Measurements from ENCODE around the gene KIAA1328.
"Not testable (repeated sequence)": the region's sequence is repeated elsewhere in the genome, so short reads cannot be mapped to it uniquely, and the experiment has no call there.

KIAA1328 gene

DNA sequence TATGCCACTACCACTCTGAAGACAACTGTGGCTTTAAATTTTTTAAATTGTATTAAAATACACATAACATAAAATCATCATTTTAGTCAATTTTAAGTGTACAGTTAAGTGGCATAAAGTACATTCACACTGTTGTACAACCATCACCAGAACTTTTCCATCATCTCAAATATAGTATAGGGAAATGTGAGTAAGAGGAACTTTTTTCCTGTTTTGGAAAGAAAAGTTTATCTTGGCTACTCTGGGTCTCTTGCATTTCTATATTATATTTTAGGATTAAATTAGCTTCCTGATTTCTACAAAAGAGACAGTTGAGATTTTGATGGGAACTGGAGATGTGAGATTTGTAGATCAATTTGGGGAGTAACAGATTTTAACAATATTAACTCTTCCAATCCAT lies 3.4 kb upstream of the KIAA1328 start:
- no peak for DNase-seq (ENCODE audit: low read depth in 2 of 2, low spot score in 1 of 2)

DNA sequence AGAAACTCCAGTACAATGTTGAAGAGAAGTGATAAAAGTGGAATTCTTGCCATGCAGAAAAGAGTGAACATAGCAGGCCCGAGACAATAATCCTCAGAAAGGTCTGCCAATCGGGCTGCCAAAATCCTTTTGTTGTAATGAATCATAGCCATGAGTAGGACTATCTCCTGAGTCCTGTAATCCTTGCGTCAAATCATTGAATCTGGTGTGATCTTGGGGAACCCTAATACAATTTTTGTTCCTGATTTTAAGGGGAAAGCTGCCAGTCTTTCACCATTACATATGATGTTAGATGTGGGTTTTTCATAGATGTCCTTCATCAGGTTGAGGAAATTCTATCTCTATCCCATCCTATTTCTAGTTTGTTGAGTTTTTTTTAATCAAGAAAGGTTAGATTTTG lies 2.4 kb upstream of the KIAA1328 start:
- DNase-seq (ENCODE audit: low read depth in 2 of 2, low spot score in 1 of 2) = no peak

DNA sequence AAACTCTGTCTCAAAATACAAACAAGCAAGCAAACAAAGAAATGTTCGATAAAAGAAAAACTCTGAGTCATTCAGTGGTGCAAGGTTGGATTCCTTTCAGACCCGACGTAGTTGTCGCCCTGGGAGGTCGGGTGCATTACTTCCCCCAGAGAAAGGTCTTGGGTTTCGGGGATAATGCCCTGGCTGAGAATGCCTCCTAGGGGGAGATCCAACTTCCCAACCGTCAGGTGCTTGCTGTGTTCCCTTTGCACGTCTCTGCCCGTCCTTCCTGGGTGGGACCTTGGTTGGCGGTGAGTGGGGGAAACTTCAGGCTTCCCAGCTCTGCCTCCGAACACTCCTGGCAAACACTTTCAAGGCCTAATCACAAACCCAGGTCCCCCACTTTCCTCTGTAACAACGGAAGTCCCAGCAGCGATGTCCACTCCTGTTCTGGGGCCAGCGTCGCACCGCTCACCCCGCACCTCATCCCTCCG lies 734 bp upstream of the KIAA1328 start:
- DNase-seq (ENCODE audit: low read depth in 2 of 2, low spot score in 1 of 2) = no peak

DNA sequence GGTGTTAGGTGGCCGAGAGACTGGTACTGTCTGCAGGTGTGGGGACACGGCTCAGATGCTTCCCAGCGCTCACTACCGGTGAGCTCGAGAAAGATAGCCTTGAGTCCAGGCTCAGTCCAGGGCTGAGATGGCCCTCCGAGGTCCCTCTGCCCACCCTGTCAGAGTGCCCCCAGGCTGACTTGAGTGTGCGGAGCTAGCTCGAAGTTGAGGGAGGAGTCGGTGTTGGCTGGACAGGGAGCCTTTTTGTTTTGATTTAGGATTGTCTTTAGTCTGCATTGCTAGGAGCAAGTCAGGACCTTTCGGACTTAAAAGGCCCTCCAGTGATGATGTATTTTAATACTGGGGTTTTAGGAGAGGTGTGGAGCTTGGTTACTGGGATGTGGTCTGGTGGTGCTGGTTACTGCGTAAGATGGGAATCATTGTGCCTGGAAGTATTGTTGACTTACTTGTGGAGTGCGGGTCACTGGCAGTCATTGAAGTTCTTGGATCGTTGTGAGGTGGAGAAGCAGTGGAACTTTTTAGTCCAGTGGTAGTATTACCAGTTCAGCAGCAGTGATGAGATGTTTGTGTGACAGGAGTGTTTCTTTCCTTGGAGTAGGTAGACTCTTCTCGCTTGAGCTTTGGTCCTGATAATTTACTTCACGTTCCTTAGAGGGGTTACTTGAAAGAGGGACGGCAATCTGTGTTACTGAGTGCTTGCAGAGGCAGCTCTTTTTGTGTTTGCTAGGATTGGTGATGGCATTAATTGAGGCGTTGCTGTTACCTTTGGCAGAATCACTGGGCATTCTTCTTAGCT lies 633 bp downstream of the KIAA1328 start:
- no peak for DNase-seq (ENCODE audit: low read depth in 2 of 2, low spot score in 1 of 2)

DNA sequence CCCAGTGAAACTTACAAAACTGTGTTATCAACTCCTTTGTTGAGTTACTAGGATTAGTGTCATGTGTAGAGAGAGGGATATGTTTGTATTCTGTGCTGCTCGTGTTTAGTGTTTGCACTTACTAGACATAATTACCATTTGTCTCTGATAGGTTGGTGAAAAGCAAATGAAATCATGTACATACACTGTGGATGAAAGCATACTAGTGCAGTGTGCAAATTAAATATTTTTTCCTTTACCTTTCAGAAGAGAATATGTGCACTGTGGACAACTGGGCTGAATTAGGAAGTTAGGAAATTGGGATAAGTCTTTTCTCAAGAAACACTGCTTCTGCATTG lies 1.2 kb downstream of the KIAA1328 start:
- DNase-seq (ENCODE audit: low read depth in 2 of 2, low spot score in 1 of 2) = no peak

DNA sequence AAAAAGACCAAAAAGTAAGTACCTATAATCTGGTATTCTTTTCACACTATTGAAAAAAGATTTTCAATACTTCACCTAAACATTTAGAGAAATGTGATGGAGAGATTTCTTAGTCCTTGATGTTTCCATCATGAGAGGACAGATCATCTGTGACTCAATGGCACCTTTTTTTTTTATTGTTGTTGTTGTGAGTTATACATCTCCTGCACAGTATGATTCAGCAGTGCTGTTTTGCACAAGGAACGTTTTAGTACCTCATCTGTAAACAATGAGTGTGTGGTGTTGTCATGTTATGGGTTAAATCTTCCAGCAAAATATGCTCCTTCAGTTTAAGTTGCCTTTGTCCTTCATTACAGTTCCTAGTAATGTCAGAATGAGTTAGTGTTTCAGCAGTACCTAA lies 2.2 kb downstream of the KIAA1328 start:
- no peak for DNase-seq (ENCODE audit: low read depth in 2 of 2, low spot score in 1 of 2)

DNA sequence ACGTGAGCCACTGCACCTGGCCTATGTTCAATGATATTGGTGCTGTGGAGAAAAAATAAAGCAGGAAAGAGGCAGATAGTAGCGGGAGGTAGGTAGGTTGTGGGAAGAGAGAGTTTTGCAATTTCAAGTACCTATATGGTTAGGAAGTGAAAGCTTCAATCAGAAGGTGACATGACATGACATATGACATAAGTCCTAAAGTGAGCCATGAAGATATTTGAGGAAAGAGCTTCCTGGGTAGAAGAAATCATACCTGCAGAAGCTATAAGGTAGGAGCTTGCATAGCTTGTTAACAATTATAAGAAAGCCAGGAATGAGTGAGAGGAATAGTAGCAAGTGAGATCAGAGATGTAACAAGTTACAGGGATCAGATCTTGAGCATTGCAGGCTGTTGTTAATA lies 4.2 kb downstream of the KIAA1328 start:
- no peak for DNase-seq (ENCODE audit: low read depth in 2 of 2, low spot score in 1 of 2)

DNA sequence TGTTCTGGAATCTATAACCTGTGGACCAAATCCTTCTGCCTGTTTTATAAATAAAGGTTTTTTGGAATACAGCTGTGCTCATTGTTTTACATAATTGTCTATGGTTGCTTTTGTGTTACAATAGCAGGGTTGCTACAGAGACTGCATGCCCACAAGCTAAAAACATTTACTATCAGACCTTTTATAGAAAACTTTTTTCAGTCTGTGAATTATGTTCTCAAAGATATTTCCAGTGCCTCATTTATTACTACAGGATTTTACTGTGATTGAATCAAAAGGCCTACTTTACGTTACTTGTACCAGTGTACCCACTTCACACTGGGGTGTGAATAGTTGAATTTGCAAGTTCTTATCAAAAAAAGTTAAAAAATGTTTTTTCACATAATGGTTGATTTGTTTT lies 7.0 kb downstream of the KIAA1328 start:
- DNase-seq (ENCODE audit: low read depth in 2 of 2, low spot score in 1 of 2) = no peak

DNA sequence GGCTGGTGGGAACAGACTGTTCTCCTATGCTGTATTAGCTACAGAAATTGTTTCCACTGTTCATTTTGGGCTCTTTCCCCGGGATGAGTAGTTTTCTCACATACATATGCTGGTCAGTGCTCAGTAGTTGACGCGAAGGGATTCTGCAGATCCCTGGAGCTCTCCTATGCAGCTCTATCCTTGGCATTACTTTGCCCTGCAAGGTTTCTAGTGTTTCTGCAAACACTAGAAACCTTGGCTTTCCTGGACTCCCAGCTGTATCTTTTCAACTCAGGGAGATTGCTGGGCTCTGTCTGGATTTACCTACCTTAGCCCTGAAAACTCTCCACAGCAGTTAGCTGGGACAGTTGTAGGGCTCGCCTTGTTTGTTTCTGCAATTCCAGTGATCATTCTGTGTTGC lies 10.9 kb downstream of the KIAA1328 start:
- no peak for DNase-seq (ENCODE audit: low read depth in 2 of 2, low spot score in 1 of 2)

DNA sequence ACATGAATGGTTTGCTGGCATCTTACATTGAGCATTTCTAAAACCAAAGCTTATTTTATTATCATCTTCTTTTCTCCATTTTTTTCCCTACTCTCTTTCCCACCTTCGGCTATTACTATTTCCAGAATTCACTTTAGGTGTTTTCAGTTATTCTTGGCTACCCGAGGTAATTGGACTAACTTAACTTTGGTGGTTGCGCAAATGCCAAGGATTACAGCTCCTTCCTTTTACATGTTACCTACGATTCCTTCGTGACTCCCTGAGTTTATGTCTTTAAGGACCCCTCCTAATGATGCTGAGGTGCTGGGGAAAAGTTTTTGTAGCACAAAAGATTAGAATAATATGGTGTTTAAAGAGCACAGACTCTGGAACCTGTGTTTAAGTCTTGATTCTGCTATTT lies 14.3 kb downstream of the KIAA1328 start:
- DNase-seq (ENCODE audit: low read depth in 2 of 2, low spot score in 1 of 2) = no peak

DNA sequence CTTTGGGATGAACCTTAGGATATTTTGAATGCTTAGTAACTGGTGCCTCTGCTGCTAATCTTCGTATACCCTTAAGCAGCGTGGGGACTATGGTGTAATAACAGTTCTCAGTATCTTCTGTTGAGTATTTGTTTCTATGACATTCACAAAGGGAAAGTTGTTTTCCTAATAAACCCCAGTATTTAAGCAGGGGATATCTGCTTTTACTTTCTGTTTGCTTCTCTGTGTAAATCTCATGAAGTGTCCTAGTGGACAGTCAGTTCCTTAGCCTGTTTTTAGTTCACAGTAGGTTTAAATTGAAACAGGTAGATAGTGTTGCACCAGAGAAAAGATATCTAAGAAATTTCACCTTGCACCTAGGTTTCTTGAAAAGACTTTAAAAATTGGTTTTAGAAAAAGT lies 14.9 kb downstream of the KIAA1328 start:
- no peak for DNase-seq (ENCODE audit: low read depth in 2 of 2, low spot score in 1 of 2)

DNA sequence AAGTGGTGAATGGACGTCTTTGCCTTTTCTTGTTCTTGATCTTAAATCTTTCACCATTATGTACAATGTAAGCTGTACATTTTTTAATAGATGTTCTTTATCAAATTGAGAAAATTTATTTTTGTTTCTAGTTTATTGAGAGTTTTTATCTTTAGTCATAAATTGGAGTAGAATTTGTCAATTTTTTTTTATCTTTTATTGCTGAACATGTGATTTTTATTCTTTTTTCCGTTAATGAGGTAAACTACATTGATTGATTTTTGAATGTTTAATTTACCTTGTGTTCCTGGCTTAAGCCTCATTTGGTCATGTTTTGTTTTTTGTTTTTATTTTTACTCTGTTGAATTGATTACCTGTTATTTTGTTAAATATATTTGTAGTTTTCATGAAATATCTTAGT lies 19.7 kb downstream of the KIAA1328 start:
- DNase-seq (ENCODE audit: low read depth in 2 of 2, low spot score in 1 of 2) = no peak

DNA sequence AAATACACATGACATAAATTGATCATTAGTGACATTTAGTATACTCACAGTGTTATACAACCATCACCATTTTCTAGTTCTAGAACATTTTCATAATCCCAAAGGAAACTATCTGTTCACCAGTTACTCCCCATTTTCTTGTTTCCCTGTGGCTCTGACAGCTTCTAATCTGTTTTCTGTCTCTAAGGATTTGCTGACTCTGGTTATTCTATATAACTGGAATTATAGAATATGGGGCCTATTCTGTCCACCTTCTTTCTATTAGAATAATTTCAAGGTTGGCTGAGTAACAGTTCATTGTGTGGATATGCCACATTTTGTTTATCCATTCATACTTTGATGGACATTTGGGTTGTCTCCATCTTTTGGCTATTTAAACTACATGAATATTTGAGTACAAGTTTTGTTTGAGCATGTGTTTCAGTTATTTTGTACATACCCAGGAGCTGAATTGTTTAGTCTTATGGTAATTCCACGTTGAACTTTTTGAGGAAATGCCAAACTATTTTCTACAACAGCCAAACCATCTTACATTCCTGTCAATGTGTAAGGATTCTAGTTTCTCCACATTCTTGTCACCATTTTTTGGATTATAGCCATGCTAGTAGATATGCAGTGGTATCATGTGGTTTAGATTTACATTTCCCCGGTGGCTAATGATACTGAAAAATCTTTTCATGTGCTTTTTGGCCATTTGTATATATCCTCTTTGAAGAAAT lies 20.5 kb downstream of the KIAA1328 start:
- DNase-seq (ENCODE audit: low read depth in 2 of 2, low spot score in 1 of 2) = no peak

DNA sequence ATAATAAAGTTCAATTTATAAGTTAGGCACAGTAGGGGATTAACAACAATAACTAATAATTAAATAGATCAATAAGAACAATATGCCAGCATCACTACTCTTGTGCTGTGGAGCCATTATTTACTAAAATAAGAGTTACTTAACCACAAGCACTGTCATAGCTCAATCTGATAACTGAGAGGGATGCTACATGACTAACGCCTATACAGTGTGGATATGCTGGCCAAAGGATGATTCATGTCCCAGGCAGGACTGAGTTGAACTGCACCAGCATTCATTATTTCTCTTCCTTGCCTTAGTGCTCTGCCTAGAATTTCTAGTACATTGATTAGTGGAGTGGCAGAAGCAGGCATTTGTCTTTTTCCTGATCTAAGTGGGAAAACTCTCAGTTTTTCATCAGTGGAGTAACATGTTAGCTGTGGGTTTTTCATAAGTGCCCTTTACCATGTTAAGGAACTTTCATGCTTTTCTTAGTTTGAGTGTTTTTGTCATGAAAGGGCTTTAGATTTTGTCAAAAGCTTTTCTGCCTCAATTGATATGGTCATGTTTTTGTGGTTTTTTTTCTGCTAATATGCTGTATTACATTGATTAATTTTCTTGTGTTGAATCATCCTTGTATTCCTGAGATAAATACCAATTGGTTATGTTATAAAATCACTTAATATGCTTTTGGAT lies 21.7 kb downstream of the KIAA1328 start:
- DNase-seq (ENCODE audit: low read depth in 2 of 2, low spot score in 1 of 2) = no peak

DNA sequence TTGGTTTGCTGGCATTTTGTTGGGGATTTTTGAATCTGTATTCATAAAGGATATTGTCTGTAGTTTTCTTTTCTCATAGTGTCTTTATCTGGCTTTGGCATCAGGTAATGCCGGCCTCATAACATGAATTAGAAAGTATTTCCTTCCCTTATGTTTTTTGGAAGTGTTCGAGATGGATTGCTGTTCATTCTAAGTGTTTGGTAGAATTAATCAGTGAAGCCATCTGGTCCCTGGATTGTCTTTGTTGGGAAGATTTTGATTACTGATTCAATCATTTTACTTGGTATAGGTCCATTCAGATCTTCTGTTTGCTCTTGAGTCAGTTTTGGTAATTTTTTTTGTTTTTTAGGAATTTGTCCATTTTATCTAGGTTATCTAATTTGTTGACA lies 22.3 kb downstream of the KIAA1328 start:
- no peak for DNase-seq (ENCODE audit: low read depth in 2 of 2, low spot score in 1 of 2)

DNA sequence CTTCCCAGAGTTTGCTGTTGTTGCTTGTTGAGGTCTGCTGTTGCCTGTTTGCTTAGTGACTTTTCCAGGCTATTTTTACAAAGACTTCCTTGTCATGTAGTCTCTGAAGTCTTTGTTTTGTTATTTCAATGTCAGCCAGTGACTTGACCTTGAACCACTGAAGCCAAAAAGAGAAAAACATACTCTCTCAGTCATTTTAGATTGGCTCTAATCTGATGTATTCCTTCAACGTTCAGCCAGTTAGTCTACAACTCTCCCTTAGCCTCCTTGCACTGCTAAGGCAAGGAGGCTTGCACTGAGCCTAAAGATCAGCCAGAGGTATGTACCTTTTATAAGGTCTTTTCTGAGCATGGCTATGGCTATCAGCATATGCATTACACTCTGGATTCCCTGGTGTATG lies 27.9 kb downstream of the KIAA1328 start:
- DNase-seq (ENCODE audit: low read depth in 2 of 2, low spot score in 1 of 2) = no peak

DNA sequence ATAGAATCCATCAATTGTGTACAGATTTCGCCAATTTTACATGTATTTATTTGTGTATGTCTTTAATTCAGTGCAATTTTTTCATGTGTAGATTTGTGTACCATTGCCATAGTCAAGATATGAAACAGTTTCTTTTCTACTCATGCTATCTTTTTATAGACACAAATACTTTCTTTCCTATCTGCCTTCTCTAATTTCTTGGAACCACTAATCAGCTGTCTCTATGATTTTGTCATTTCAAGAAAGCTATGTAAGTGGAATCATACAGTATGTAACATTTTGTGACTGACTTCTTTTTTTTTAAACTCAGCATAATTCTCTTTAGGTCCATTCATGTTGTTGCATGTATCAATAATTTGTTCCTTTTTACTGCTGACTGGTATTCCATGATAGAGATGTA lies 33.3 kb downstream of the KIAA1328 start:
- DNase-seq (ENCODE audit: low read depth in 2 of 2, low spot score in 1 of 2) = no peak

DNA sequence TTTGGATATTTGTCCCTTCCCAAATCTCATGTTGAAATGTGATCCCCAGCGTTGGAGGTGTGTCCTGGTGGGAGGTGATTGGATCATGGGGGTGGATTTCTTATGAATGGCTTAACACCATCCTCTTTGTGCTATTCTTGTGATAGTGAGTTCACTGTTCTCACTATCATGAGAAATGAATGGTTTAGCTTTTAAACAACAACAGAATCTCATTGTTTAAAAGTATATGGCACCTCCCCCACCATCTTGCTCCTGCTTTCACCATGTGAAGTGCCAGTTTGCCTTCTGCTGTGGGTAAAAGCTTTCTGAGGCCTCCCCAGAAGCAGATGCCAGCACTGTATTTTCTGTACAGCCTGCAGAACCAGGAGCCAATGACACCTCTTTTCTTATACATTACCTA lies 38.1 kb downstream of the KIAA1328 start:
- no peak for DNase-seq (ENCODE audit: low read depth in 2 of 2, low spot score in 1 of 2)

DNA sequence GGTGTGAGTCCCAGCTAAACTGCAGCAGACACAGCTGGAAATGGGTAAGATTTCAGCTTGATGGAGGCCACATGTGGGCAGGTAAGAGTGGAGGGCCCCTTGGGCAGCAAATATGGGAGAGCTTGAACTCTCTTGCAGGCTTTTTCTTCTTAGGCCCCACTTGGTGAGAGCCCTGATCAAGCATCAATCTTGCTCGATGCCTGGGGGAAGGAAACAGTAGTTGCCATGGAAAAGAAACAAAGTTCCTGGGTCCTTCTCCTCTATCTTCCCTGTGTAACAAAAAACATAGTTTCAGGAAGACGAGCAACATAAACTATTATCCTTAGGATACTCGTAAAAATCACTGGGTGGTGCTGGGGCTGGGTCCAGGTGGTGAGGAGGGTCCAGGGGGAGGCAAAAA lies 42.9 kb downstream of the KIAA1328 start:
- no peak for DNase-seq (ENCODE audit: low read depth in 2 of 2, low spot score in 1 of 2)

DNA sequence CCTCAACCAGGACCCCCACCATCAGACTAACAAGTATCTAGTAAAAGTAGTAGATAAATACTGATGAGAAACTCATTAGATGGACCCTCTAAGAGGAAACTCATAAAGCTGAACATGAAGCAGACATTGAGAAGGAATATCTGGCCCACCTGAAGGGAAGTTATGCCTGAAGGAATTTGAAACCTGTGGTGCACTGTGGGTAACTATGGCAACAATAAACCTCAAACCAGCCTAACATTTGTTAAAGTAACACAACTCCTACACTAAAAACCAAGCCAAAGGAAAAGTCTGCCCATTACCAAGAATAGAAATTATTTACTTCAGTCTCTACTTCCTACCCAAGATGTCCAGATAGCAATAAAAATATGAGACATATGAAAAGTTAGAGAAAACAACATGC lies 43.4 kb downstream of the KIAA1328 start:
- DNase-seq (ENCODE audit: low read depth in 2 of 2, low spot score in 1 of 2) = no peak

DNA sequence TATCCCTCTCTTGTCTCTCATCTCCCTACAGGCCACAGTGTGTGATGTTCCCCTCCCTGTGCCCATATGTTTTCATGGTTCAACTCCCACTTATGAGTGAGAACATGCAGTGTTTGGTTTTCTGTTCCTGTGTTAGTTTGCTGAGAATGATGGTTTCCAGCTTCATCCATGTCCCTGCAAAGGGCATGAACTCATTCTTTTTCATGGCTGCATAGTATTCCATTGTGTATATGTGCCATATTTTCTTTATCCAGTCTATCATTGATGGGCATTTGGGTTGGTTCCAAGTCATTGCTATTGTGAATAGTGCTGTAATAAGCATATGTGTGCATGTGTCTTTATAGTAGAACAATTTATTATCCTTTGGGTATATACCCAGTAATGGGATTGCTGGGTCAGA lies 44.9 kb downstream of the KIAA1328 start:
- not testable (repeated sequence) for DNase-seq (ENCODE audit: low read depth in 2 of 2, low spot score in 1 of 2)

DNA sequence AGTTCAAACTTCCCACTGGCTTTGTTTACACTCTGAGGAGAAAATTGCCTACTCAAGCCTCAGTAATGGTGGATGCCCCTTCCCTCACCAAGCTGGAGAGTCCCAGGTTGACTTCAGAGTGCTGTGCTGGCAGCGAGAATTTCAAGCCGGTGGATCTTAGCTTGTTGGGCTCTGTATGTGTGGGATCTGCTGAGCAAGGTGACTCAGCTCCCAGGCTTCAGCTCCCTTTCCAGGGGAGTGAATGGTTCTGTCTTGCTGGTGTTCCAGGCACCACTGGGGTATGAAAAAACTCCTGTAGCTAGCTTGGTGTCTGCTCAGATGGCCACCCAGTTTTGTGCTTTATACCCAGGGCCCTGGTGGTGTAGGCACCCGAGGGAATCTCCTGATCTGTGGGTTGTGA lies 50.9 kb downstream of the KIAA1328 start:
- DNase-seq (ENCODE audit: low read depth in 2 of 2, low spot score in 1 of 2) = not testable (repeated sequence)
